NCI-H2107 (cell line): Measurements from ENCODE around the gene TEX2.

Experiments
- DNase-seq: peaks from one replicate; lab custom pipeline; 2025; lab: John Stamatoyannopoulos, UW

The TEX2 gene

GRCh38 chr17:64115043-64115698 lies 147.9 kb downstream of the TEX2 start:
- DNase-seq = no peak

- DNase-seq = no peak
Observed at GRCh38 chr17:64113006-64113405, 150.1 kb downstream of the TEX2 start.

- DNase-seq = no peak
Observed at GRCh38 chr17:64111831-64112230, 151.2 kb downstream of the TEX2 start.

GRCh38 chr17:64110379-64111152 lies 152.5 kb downstream of the TEX2 start:
- no peak for DNase-seq

- no peak for DNase-seq
Observed at GRCh38 chr17:64109400-64109799, 153.7 kb downstream of the TEX2 start.

- DNase-seq = no peak
Observed at GRCh38 chr17:64107500-64108236, 155.4 kb downstream of the TEX2 start.

GRCh38 chr17:64106918-64107317 lies 156.1 kb downstream of the TEX2 start:
- no peak for DNase-seq

- no peak for DNase-seq
Observed at GRCh38 chr17:64103391-64104364, 159.4 kb downstream of the TEX2 start.

- no peak for DNase-seq
Observed at GRCh38 chr17:64102627-64103390, 160.3 kb downstream of the TEX2 start.

GRCh38 chr17:64099543-64099942 lies 163.5 kb downstream of the TEX2 start:
- DNase-seq = no peak
